Panc1 (cell line): ENCODE measurements around the gene PHOX2A. TPM values are rescaled to one million over a fixed set of nuclear protein-coding genes. Genes with fewer than 3 reads are reported as not detected.
"Not testable (repeated sequence)": the region's sequence is repeated elsewhere in the genome, so short reads cannot be mapped to it uniquely, and the experiment has no call there.

Experiments used
- ATAC-seq: fragments of 200-7000 bp; cut with Tn5 transposase; 2 replicates; pipeline ENCODE4 v1.9.1; 2020; ENCODE audit warnings: mild to moderate bottlenecking, moderate library complexity
- BruUV-seq: library from RNA; stranded (reverse); fragments of 400-500 nt; replicated peaks from 2 replicates; lab custom pipeline; 2021; lab: Mats Ljungman, UMichigan
- CTCF ChIA-PET: fragments of 300-600 bp; sonication (Branson Sonifier 250); formaldehyde crosslinking; loops from one replicate; lab custom pipeline; 2022; ENCODE audit warnings: antibody characterized with exemption; lab: Charles Lee
- POLR2A ChIA-PET: fragments of 300-600 bp; sonication (Branson Sonifier 250); formaldehyde crosslinking; loops from one replicate; lab custom pipeline; 2022; ENCODE audit warnings: antibody characterized with exemption; lab: Charles Lee
- DNase-seq: peaks from one replicate; pipeline ENCODE4 v3.0.0-alpha.2; 2010; ENCODE audit warnings: low read depth, low spot score
- H3K27ac ChIP-seq: 2 replicates; pipeline ENCODE4 v1.5.1; 2011; ENCODE audit warnings: mild to moderate bottlenecking, low read length, inconsistent platforms
- H3K27me3 ChIP-seq: fragments of 200-500 bp; sonication (Bioruptor generic); 2 replicates; pipeline ENCODE4 v1.6.0; 2014; ENCODE audit warnings: low read length, inconsistent platforms; ENCODE audit not compliant: control insufficient read depth, insufficient read depth
- H3K36me3 ChIP-seq: fragments of 200-500 bp; sonication (Bioruptor generic); 2 replicates; pipeline ENCODE4 v1.5.1; 2014; ENCODE audit warnings: inconsistent platforms, mild to moderate bottlenecking, low read length, moderate library complexity; ENCODE audit not compliant: control insufficient read depth, insufficient read depth
- H3K4me1 ChIP-seq: 2 replicates; pipeline ENCODE4 v1.5.1; 2011; ENCODE audit warnings: inconsistent platforms, mild to moderate bottlenecking, low read length, moderate library complexity; ENCODE audit not compliant: control insufficient read depth, insufficient read depth
- H3K4me3 ChIP-seq, 2 experiments: 2 replicates each; pipeline ENCODE4 v1.5.1; 2011 to 2012; ENCODE audit warnings: low read depth in 2 of 2, low read length in 2 of 2, mild to moderate bottlenecking in 2 of 2, inconsistent platforms in 1 of 2, moderate library complexity in 1 of 2
- H3K9me3 ChIP-seq: fragments of 200-500 bp; sonication (Bioruptor generic); 2 replicates; pipeline ENCODE4 v1.5.1; 2014; ENCODE audit warnings: low read depth, mild to moderate bottlenecking, inconsistent platforms, low read length, moderate library complexity; ENCODE audit not compliant: control insufficient read depth, insufficient read depth
- POLR2AphosphoS5 ChIP-seq: IDR thresholded peaks from 2 replicates; pipeline ENCODE4 v1.6.1; 2012; ENCODE audit warnings: mild to moderate bottlenecking, low read depth, low read length, moderate library complexity
- SIN3A ChIP-seq: IDR thresholded peaks from 2 replicates; pipeline ENCODE4 v1.6.1; 2012; ENCODE audit warnings: low read depth, mild to moderate bottlenecking, low read length, moderate library complexity, borderline replicate concordance; ENCODE audit not compliant: insufficient read depth
- TCF7L2 ChIP-seq: IDR thresholded peaks from 2 replicates; pipeline ENCODE4 v1.6.1; 2011; ENCODE audit warnings: mild to moderate bottlenecking, low read depth, low read length, inconsistent platforms
- in situ Hi-C: cut with HindIII; loops from 2 replicates; pipeline ENCODE4 v1.10.0; 2016; ENCODE audit warnings: low sequenced_read_pairs, low pct_unique_long_range_greater_than_20kb
- intact Hi-C: fragments of 100-400 bp; cut with micrococcal nuclease; formaldehyde crosslinking; loops from one replicate; pipeline ENCODE4 v1.10.0; 2022; ENCODE audit not compliant: unreplicated experiment
- total RNA-seq: library from RNA; stranded (reverse); gene quantifications from one replicate; pipeline ENCODE4 v1.2.1, GENCODE V29; 2021; ENCODE audit not compliant: unreplicated experiment
- TF ChIP-seq, protein P1 (sequence below): fragments of 450-650 bp; IDR thresholded peaks from 2 replicates; pipeline ENCODE4 v1.5.1; 2017; ENCODE audit warnings: mild to moderate bottlenecking
- TF ChIP-seq, protein P2 (sequence below), 2 experiments: IDR thresholded peaks; 2 replicates each; pipeline ENCODE4 v1.6.1; 2011 to 2012; ENCODE audit warnings: low read depth in 2 of 2, control low read depth in 1 of 2, low read length in 1 of 2, mild to moderate bottlenecking in 1 of 2, moderate library complexity in 1 of 2; ENCODE audit not compliant: insufficient read depth in 1 of 2

PHOX2A gene
- total RNA-seq, 1 experiment from 2014 or later: not detected

DNA sequence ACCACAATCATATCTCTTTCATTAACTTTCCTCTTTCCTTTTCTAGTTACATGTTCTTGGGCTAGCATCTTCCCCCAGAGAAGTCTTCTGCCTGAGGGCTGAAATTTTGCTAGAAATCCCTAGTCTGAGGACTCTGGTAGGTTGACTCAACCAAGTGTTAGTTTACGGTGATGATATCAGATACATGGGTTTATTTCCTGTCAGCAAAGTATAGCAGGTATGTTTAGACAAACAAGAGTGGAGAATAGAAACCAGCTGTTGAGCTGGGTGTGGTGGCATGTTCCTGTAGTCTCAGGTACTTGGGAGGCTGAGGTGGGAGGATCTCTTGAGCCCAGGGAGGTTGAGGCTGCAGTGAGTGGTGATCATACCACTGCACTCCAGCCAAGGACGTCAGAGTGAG lies 40.8 kb downstream of the PHOX2A start:
- H3K36me3 ChIP-seq: no peaks in the 10 kb centered on the region
- intact Hi-C loops (no loop called here), in situ Hi-C loops (no loop called here)
- no peaks in the 10 kb centered on the region for H3K9me3 ChIP-seq
- no TSS peak for BruUV-seq
- POLR2A ChIA-PET: no interaction called here
- no peak overlapping the region for H3K4me3 ChIP-seq
- no peak overlapping the region for H3K27ac ChIP-seq
- no peak for TF ChIP-seq POLR2AphosphoS5
- no peak for TF ChIP-seq TCF7L2
- TF ChIP-seq, protein P1, sequence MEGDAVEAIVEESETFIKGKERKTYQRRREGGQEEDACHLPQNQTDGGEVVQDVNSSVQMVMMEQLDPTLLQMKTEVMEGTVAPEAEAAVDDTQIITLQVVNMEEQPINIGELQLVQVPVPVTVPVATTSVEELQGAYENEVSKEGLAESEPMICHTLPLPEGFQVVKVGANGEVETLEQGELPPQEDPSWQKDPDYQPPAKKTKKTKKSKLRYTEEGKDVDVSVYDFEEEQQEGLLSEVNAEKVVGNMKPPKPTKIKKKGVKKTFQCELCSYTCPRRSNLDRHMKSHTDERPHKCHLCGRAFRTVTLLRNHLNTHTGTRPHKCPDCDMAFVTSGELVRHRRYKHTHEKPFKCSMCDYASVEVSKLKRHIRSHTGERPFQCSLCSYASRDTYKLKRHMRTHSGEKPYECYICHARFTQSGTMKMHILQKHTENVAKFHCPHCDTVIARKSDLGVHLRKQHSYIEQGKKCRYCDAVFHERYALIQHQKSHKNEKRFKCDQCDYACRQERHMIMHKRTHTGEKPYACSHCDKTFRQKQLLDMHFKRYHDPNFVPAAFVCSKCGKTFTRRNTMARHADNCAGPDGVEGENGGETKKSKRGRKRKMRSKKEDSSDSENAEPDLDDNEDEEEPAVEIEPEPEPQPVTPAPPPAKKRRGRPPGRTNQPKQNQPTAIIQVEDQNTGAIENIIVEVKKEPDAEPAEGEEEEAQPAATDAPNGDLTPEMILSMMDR: no peak
- TF ChIP-seq, protein P2, sequence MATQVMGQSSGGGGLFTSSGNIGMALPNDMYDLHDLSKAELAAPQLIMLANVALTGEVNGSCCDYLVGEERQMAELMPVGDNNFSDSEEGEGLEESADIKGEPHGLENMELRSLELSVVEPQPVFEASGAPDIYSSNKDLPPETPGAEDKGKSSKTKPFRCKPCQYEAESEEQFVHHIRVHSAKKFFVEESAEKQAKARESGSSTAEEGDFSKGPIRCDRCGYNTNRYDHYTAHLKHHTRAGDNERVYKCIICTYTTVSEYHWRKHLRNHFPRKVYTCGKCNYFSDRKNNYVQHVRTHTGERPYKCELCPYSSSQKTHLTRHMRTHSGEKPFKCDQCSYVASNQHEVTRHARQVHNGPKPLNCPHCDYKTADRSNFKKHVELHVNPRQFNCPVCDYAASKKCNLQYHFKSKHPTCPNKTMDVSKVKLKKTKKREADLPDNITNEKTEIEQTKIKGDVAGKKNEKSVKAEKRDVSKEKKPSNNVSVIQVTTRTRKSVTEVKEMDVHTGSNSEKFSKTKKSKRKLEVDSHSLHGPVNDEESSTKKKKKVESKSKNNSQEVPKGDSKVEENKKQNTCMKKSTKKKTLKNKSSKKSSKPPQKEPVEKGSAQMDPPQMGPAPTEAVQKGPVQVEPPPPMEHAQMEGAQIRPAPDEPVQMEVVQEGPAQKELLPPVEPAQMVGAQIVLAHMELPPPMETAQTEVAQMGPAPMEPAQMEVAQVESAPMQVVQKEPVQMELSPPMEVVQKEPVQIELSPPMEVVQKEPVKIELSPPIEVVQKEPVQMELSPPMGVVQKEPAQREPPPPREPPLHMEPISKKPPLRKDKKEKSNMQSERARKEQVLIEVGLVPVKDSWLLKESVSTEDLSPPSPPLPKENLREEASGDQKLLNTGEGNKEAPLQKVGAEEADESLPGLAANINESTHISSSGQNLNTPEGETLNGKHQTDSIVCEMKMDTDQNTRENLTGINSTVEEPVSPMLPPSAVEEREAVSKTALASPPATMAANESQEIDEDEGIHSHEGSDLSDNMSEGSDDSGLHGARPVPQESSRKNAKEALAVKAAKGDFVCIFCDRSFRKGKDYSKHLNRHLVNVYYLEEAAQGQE (IDR thresholded peaks at IDR 0.05; ENCODE audit: insufficient read depth in 1 of 2, low read depth in 2 of 2, low read length in 1 of 2): no peak
- no peak for TF ChIP-seq SIN3A
- CTCF ChIA-PET: no interaction called here
- DNase-seq (no peak), ATAC-seq (no peak)
- no peaks in the 10 kb centered on the region for H3K27me3 ChIP-seq
- no peaks in the 10 kb centered on the region for H3K4me1 ChIP-seq

DNA sequence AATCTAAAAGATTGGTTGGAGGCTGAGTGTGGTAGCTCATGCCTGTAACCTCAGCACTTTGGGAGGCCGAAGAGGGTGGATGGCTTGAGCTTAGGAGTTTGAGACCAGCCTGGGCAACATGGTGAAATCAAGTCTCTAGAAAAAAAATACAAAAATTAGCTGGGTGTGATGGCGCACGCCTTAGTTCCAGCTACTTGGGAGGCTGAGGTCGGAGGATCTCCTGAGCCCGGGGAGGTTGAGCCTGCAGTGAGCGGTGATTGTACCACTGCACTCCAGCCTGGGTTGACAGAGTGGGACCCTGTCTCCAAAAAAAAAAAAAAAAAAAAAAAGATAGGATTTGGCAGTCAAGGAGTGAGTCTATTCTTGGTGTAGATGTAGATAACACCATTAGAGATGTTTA lies 41.4 kb downstream of the PHOX2A start:
- intact Hi-C loops (no loop called here), in situ Hi-C loops (no loop called here)
- H3K36me3 ChIP-seq: no peaks in the 10 kb centered on the region
- no peak overlapping the region for H3K4me3 ChIP-seq
- H3K27me3 ChIP-seq: no peaks in the 10 kb centered on the region
- no peak for ATAC-seq
- H3K27ac ChIP-seq: no peak overlapping the region
- H3K4me1 ChIP-seq: no peaks in the 10 kb centered on the region
- ChIA-PET POLR2A (no interaction called here), CTCF (no interaction called here)
- DNase-seq: no peak
- H3K9me3 ChIP-seq: no peaks in the 10 kb centered on the region
- TF ChIP-seq, protein P2 (IDR thresholded peaks at IDR 0.05; ENCODE audit: insufficient read depth in 1 of 2, low read depth in 2 of 2, low read length in 1 of 2): no peak
- TF ChIP-seq TCF7L2 (no peak), POLR2AphosphoS5 (no peak), SIN3A (no peak)
- TF ChIP-seq, protein P1: no peak
- BruUV-seq: no TSS peak

DNA sequence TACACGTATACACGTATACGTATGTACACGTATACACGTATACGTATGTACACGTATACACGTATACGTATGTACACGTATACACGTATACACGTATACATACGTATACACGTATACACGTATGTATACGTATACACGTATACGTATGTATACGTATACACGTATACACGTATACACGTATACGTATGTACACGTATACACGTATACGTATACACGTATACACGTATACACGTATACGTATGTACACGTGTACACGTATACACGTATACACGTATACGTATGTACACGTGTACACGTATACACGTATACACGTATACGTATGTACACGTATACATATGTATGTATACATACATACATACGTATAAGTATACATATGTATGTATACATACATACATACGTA lies 42.5 kb downstream of the PHOX2A start:
- CTCF ChIA-PET, in situ Hi-C loops, ATAC-seq: not testable (repeated sequence)

More for the DNA sequence above, 42.5 kb downstream of the PHOX2A start:
- POLR2A ChIA-PET, H3K36me3 ChIP-seq, H3K4me1 ChIP-seq, H3K27me3 ChIP-seq, intact Hi-C loops, H3K4me3 ChIP-seq, H3K27ac ChIP-seq, H3K9me3 ChIP-seq, BruUV-seq, DNase-seq: not testable (repeated sequence)
